ENCODE data around the gene NGF.

Gene NGF

GRCh38 chr1:115278211-115278610 is 59.8 kb downstream of the NGF start:
- no peak for FAIRE-seq

GRCh38 chr1:115277276-115277675 is 60.8 kb downstream of the NGF start:
- no peak for FAIRE-seq

- FAIRE-seq = no peak
Measured at GRCh38 chr1:115275216-115275615, 62.8 kb downstream of the NGF start.

DNA sequence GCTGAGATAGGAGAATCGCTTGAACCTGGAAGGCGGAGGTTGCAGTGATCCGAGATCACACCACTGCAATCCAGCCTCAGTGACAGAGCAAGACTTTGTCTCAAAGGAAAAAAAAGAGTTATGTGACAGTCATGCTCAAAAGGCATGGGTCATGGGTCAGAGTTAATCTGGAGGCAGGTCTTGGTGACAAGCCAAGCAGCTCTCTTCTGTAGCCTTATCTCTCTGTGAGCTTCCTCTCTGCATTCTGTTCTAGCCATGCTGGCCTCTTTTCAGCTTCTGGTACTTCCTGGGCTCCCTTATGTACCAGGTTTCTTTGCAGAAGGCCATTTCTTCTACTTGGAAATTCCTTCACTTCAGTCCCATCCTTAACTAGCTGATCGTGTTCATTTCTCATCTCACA is 63.6 kb downstream of the NGF start:
- no peak for FAIRE-seq

- FAIRE-seq = no peak
Measured at GRCh38 chr1:115266729-115267421, 71.2 kb downstream of the NGF start.

- no peak for FAIRE-seq
Measured at GRCh38 chr1:115265099-115265498, 73.0 kb downstream of the NGF start.

DNA sequence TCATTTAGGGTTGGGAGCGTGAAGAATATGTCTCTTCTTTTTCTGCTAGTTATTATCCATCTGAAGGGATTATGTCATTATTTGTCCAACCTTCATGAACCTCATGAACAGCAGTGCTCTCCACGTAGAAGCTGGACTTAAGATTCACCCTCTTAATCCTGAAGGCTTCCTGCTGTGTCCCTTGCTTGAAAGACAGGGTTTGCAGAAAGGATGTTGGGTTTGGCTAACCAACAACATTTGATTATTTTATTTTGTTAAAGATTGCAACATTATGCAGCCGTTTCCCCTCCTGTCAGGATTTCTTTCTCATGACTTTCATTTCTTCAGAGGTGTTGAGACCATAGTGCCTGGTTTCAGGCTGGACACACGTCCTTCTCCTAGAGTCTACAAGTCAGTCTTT is 75.2 kb downstream of the NGF start:
- no peak for FAIRE-seq

DNA sequence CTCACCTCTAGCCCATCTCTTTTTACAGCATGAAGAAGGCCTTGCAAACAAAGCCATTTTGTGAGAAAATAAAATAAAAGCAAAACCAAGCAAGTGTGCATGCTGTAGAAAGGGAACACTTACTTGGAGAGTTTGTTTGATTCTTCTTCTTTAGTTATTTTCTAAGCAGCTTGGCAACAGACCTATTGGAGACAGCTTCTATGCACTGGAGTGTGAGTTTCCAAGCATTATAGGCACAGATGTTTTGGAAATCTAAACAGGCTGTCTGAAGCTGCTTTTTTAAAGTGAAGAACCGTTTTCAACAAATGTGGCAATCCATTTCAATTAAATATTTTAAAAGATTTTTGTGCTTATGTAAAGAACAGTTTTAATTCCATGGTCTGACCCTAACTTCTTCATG is 76.6 kb downstream of the NGF start:
- FAIRE-seq = no peak

DNA sequence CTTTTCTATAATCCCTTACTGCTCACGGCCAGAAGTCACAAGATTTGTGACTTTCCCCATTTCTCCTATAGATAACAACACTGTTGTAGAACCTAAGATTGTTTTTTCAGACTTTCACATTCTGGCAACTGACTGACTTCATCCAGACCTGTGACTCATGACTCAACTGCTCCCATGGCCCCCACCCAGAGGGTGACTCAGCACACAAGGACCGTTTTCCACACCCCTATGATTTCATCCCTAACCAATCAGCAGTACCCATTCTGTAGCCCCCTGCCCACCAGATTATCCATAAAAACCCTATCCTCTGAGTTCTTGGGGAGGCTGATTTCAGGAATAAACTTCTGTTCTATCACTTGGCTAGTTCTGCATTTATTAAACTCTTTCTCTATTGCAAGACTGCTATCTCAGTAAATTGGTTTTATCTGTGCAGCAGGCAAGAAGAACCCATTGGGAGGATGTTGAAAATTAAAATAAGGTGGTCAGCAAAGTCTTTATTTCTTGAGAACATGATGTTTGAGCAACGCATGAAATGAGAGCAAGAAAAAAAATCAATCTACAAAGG is 79.7 kb downstream of the NGF start:
- FAIRE-seq = no peak

DNA sequence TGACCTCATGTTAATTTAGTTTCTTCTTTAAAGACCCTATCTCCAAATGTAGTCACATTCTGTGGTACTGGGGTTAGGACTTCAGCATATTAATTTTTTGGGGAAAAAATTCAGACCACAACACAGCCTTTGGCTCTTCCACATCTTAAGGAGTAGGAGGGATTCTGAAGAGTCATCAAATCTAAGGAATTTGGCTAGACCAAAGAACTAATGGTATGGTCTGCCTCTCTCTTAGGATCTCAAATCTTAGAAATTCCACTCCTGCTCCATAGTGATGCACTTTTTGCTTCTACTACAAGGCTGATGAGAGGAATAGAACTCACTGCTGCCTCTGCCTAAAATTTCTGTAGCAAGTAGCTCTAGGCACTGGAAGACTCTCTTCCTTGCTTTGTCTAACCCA is 80.5 kb downstream of the NGF start:
- no peak for FAIRE-seq

DNA sequence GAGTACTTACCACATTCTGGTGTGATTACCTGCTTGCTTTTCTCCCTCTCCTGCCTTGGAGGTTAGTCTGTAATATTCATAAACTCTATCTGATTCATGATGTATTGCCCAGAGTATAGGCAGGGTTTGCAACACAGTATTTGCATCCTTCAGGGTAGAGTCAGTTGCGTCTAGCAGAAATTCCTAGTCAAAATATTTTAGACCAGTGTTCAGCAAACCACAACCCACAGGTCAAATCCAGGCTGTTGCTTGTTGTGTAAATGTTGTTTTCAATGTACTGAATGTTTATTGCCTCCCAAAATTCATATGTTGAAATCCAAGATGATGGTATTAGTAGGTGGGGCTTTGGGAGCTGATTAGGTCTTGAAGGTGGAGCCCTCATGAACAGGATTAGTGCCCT is 82.9 kb downstream of the NGF start:
- FAIRE-seq = no peak

DNA sequence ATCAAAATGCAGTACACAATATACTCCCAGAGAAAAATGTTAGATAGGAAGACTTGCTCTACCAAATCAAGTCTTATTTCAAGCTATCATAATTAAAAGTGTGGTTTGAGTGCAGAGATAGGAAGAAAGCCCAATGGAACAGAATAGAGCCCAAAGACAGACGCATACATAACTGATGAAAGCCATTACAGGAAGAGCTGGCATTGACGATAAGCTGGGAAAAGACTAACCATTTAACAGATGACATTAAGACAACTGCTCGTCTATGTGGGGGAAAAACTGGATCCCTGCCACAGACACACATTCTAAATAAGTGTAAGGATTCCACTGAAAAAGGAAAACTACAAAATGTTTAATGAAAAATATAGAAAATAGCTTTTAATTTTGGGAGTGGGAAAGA is 85.5 kb downstream of the NGF start:
- FAIRE-seq = no peak

DNA sequence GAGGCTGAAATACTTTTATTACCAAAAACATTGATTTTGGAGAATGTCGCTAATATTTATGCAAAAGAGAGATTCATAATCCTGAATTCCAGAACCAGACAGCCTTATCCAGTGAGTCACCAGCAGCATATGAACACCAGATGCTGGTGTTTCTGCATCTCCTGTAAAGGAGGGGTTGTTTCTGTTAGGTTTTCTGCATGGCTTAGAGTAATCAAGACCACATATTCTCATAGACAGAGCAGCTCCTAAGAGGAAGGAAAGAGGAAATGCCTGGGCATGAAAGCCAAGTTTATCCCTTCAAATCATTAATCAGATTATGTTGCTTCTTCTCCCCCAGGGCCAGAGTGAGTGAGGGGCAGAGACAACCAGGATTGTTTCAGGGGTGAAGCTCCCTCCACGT is 86.2 kb downstream of the NGF start:
- FAIRE-seq = no peak

GRCh38 chr1:115251340-115251748 is 86.7 kb downstream of the NGF start:
- FAIRE-seq = no peak

- no peak for FAIRE-seq
Measured at GRCh38 chr1:115246526-115246925, 91.5 kb downstream of the NGF start.

DNA sequence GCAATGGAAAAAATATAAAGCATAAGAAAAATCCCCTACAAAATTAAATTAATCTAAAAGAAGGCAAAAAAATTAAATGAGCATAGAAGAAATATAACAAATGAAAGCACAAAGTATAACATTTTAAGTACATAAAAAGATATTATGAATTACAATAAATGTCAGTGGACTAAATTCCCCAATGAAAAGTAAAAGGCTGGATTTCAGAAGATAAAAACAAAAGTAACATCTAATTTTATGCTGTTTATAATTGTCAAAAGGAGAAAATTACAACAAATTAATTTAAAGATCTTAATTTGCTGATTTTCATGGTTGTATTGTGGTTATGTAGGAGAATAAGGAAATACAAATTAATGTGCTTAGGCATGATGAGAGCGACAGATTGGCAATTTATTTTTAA is 92.8 kb downstream of the NGF start:
- no peak for FAIRE-seq

DNA sequence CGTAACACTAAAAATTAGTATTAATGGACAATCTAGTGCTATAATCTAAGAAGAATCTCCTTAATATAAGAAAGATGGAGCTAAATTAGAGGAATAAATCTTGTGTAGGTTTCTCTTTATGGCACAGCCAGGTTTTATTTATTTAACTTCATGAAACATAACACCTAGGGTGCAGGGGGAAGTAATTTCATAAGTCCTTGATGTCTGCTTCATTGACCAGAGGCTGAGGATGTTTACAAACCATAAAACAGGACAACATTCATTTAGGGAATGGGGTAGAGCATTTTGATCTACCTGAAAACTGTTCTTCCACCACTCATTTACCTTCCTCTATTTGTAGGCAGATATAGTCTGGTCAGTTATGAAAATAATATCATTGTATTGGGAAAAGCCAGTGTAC is 95.5 kb downstream of the NGF start:
- FAIRE-seq = no peak

GRCh38 chr1:115241309-115241708 is 96.7 kb downstream of the NGF start:
- FAIRE-seq = no peak

DNA sequence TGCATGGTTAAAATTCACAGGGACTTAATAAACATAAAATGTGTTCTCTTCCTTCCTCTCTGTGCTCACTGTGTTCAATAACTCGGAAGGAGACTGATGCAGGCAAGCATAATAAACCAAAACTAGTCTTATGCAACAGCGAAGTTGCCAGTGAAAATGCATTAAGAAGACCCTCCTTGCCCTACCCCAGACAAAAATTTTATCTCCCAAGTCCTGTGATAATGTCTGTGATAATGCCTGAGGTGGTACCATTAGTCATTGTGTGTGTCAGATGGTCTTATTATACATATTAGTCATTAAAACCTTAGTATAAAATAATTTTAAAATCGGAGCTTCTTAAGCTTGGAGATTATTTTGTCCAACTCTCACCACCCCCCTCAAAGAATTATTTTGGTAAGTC is 97.8 kb downstream of the NGF start:
- no peak for FAIRE-seq

DNA sequence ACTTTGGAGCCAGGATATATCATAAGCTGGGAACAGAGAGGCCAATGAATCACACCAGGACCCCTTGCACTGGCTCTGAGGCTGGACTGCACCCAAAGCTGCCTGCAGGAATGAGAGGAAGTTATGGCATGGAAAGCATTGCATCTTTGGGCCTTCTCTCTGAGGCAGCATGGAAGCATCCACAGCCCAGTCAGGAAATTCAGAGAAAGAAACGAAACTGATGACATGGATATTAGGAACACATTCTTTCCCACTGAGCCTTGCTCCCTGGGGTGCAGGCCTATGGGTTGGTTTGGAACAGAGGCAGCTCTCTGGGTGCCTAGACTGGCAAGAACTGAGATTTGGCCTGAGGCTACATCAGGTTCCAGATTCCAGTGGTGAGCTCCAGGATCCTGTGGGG is 98.6 kb downstream of the NGF start:
- FAIRE-seq = no peak

GRCh38 chr1:115239148-115239422 is 99.0 kb downstream of the NGF start:
- FAIRE-seq = no peak

DNA sequence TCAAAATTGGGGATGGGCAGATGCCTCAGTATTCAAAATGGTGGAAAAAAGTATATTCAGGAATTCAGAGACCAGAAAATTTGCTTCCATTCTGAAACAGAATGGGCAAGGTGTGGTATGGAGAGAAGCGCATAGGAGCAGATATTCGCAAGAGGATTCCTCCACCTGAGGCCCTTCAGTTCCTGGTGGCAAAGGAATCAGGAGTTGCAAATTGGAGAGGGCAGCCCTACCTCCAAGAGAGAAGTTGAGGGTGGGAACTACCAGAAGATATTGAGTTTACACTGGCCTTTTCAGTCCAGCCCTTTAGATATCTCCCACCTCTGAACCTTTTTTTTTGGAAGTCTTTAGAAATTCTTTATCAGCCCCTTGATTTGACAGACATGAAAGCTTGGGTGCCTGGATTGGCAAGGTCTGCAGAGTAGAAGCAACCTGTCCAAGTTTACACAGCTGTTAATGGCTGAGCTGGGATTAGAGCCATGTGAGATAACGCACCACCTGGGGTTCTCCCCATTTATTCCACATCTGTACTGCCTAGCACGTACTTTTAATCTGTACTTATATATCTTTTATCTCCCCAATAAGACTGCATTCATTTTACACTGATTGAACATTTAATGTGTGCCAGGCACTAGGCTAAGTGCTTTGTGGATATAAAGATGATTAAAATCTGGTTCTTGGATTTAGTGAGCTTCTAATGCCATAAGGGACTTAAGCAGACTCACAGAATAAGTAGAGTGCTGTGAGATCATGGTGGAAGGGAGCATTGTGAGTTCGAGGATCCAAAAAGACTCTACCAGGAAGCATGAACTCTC is 99.5 kb downstream of the NGF start:
- no peak for FAIRE-seq

DNA sequence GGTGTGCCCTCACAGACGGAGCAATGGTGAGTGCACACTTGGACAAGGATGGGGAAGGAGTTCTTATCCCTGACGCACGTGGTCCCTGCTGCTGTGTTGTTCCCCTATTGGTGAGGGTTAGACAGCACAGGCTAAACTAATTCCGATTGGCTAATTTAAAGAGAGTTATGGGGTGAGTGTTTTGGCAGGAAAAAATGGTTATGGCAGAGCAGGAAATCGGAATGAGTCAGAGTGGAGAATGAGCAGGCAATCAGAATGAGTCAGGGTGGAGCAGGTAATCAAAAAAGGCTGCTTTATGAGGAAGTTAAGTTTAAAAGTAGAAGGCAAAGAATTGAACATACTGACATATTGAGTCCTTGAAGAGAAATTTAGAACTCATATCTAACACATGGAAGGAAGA is 100.5 kb downstream of the NGF start:
- FAIRE-seq = no peak

- FAIRE-seq = no peak
Measured at GRCh38 chr1:115237023-115237422, 101.0 kb downstream of the NGF start.
